RWPE1 (cell line): Measurements from ENCODE around the gene CLCN2.
"Not testable (repeated sequence)": the region's sequence is repeated elsewhere in the genome, so short reads cannot be mapped to it uniquely, and the experiment has no call there.

Source experiments
- CTCF ChIA-PET: fragments of 350-600 bp; sonication (Branson Sonifier 250); formaldehyde crosslinking; extraction: SDS; loops from one replicate; lab custom pipeline; 2021; lab: Yijun Ruan, JAX
- POLR2A ChIA-PET: fragments of 400-600 bp; formaldehyde crosslinking; extraction: SDS; loops from one replicate; lab custom pipeline; 2020; ENCODE audit warnings: antibody characterized with exemption; ENCODE audit not compliant: low non-redundant PET; lab: Yijun Ruan, JAX
- DNase-seq: peaks from one replicate; pipeline ENCODE4 v3.0.0; 2012; ENCODE audit warnings: low spot score
- H3K27ac ChIP-seq: fragments of 450-650 bp; 2 replicates; pipeline ENCODE4 v1.5.1; 2017
- CTCF ChIP-seq: fragments of 450-650 bp; conservative IDR thresholded peaks from 2 replicates; pipeline ENCODE4 v1.5.1; 2017; ENCODE audit warnings: low read depth, mild to moderate bottlenecking

The CLCN2 gene

GRCh38 chr3:184344579-184345316, 16.7 kb downstream of the CLCN2 start:
- no peak for DNase-seq
- no peak for TF ChIP-seq CTCF
- peak overlapping the region; percentile 69 for H3K27ac ChIP-seq
- ChIA-PET POLR2A (no interaction called here), CTCF (interaction anchor here (0.7 to 1.3 kb wide), 2 partner anchors 17 to 19 kb away, joined by 3 to 6 read pairs; partner anchors contain the start of genes CLCN2 and POLR2H)

- POLR2A ChIA-PET, result interaction anchor here (0.6 to 0.7 kb wide), 2 partner anchors 15 to 38 kb away, joined by 6 to 7 read pairs; no protein-coding TSS in a partner anchor
Observed at GRCh38 chr3:184343200-184343876, 18.1 kb downstream of the CLCN2 start.

GRCh38 chr3:184341925-184342324, 19.5 kb downstream of the CLCN2 start:
- peak overlapping the region; percentile 69 for H3K27ac ChIP-seq
- peak; percentile 92 for DNase-seq
- ChIA-PET POLR2A (interaction anchor here (0.6 kb wide), 1 partner anchor 21 kb away, joined by 3 read pairs; no protein-coding TSS in a partner anchor), CTCF (no interaction called here)
- no peak for TF ChIP-seq CTCF

More at GRCh38 chr3:184343200-184343876, 18.1 kb downstream of the CLCN2 start:
- TF ChIP-seq CTCF, result no peak
- CTCF ChIA-PET, result interaction anchor here (1.1 kb wide), 1 partner anchor 10 kb away, joined by 4 read pairs; no protein-coding TSS in a partner anchor
- peak overlapping the region; percentile 69 for H3K27ac ChIP-seq
- DNase-seq, result no peak

GRCh38 chr3:184339451-184340135, 21.8 kb downstream of the CLCN2 start:
- POLR2A ChIA-PET, DNase-seq: not testable (repeated sequence)
- CTCF ChIA-PET, result interaction anchor here (0.7 to 0.9 kb wide), 2 partner anchors 12 to 14 kb away, joined by 3 to 4 read pairs; no protein-coding TSS in a partner anchor
- peak overlapping the region; percentile 94 for H3K27ac ChIP-seq

GRCh38 chr3:184339001-184339400, 22.4 kb downstream of the CLCN2 start:
- DNase-seq, result no peak
- ChIA-PET POLR2A (no interaction called here), CTCF (interaction anchor here (0.7 to 1.3 kb wide), 4 partner anchors 12 to 19 kb away, joined by 3 to 4 read pairs (median 4); no protein-coding TSS in a partner anchor)
- H3K27ac ChIP-seq, result peak overlapping the region; percentile 94
- TF ChIP-seq CTCF, result no peak

- POLR2A ChIA-PET, result no interaction called here
- CTCF ChIA-PET, result interaction anchor here (0.6 to 1.3 kb wide), 4 partner anchors 17 to 245 kb away, joined by 3 to 4 read pairs (median 3); no protein-coding TSS in a partner anchor
- DNase-seq, result no peak
- TF ChIP-seq CTCF, result no peak
- peak overlapping the region; percentile 94 for H3K27ac ChIP-seq
Observed at GRCh38 chr3:184338511-184338945, 22.9 kb downstream of the CLCN2 start.
